HPDE6-E6E7 (cell line): ENCODE measurements around the gene MGMT.

Experiments
- DNase-seq: peaks from one replicate; pipeline ENCODE4 v3.0.0; 2011; ENCODE audit warnings: missing footprints; ENCODE audit errors: extremely low spot score

MGMT gene

GRCh38 chr10:129521161-129522025 is 54.4 kb downstream of the MGMT start:
- no peak for DNase-seq

DNA sequence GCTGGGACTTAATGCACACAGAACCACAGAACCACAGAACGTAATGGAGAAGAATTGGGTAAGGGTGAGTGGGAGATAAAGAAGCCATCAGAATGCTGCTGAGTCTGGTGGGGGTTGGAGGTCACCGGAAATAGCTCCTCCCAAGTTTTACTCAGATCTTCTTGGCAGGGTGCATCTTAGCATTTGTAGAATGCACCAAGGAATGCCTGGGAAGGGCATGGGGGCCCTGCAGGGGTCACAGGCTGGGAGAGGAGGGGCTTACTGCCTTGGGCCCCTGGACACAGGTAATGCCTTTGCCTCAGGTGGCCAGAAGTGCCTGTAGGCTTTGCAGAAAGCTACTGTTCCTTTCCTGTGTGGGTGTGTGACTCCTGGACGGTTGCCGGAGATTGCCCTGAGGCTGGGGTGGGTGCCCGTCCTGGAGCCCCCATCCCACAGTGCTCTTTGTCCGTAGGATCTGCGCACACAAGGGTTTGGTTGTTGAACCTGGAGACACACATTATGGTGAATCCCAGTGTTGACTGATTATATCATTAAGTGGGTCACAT is 55.1 kb downstream of the MGMT start:
- no peak for DNase-seq

- no peak for DNase-seq
Observed at GRCh38 chr10:129523031-129523722, 56.1 kb downstream of the MGMT start.

DNA sequence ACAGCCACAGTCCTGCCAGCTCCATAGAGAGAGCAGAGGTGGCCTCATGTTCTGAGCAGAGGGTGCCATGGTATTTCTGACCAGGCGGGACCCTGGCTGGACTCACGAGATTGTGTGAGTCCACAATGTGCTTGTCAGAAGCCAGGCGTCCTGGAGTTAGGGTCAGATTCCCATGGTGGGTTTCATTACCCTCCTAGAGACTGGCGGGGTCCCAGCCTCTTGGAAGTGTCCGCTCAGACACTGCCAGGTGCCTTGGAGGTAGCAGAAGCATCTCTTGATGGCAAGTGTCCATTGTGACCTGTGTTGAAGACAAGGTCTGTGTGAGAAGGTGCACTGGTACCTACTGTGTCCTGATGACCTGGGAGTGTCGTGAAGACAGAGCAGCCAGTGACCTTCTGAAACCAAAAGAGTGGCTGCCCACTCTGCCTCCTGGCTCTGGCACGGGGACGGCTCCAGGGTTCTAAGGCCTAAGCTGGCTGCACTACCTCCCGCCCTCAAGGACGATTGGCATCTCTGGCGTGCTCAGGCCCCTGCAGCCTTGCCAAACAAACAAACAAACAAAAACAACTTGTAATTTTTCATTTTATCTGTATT is 56.8 kb downstream of the MGMT start:
- no peak for DNase-seq

DNA sequence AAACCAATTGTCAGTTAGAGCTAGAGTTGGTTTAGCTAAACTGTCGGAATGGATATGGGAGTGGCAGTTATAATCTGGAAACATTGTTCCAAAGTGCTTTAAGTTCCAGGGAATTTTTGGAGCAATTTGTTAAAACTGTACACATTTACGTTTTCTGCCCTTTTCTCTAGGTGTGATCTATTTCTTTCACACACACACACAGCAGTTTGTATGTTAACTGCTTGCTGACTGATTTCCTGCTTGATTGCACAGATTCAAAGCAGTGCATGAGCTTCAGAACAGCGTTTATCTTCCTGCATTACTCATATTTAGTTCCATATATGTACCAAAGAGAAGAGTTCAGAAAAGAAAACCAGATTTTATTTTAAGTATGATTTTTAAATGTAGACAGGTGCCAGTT is 57.9 kb downstream of the MGMT start:
- DNase-seq = no peak

DNA sequence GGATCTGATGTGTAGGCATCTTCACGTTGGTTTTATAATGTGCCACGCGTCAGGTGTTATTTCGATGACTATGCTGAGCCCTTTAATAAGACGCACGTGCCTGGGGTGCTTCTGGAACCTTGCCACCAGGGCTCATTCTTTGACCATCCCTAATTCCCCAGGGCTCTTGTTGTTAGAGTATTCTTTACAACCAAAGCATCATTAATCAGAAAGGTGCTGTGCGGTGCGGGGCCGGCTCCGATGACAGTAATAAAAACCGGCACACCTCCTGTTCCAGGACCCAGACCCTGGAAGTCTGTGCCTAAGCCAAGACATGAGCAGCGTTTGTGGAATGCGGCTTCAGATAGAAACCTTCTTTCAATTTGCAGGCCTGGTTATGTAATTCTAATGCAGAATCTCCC is 58.4 kb downstream of the MGMT start:
- DNase-seq = no peak

GRCh38 chr10:129526943-129527342 is 59.9 kb downstream of the MGMT start:
- DNase-seq = no peak

DNA sequence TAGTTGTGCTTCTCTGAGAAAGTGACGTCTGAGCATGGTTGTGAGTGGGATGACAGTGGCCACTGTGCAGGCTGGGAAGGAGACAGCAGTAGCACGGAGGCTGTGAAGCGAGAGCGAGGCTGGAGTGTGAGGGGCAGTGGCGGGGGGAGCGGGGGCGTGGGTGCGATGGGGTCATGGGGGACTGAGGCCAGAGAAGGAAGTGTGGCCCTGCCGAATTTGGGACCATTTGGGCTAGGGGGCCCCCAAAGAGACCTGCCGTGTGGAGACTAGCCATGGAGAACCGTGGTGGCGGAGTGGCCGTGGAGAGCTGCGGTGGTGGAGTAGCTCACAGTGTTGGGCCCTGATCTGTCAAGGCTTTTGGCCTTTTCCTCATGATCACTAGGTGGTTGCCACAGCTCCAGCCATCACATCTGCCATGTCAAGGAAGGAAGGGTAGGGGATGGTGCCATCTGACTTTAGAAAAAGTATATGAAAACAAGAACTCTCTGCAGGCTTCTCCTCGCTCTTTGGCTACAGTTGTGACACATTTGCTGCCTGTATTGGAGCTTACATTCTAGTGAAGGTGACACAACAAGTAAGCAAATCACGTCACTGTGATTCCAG is 61.4 kb downstream of the MGMT start:
- no peak for DNase-seq

GRCh38 chr10:129530581-129530980 is 63.5 kb downstream of the MGMT start:
- no peak for DNase-seq

GRCh38 chr10:129531195-129531968 is 64.3 kb downstream of the MGMT start:
- no peak for DNase-seq

DNA sequence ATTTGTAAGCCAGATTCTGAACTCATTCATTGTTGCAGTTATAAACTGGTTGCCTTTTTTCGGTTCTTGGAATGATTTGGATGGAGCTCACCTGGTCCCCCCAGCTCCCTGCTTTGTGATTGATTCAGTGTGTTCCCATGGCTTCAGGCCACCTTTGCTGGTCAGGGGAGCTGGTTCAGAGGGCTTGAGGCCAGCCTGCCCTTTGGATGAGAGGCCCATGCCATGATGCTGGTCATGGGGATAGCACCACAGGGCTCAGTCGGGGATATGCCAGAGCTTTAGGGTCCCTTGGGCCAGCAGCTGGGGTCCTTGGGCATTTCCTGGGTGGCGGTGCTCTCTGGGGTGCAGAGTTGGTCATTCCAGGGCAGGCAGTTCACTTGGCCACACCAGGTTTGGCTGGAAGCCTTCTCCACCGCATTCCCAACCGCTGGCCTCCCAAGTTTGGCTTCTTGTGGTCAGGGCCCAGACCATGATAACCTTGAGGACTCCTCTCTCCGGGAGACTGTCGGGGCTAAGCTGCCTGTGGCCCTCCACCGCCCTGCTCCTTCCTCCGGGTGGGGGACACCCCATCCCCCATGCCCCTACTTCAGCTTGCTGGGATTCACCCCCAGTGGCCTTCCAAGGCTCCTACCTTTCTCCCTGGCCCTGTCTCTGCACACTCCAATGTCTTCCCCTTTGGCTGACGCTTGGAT is 65.1 kb downstream of the MGMT start:
- no peak for DNase-seq

- no peak for DNase-seq
Observed at GRCh38 chr10:129532838-129533237, 65.8 kb downstream of the MGMT start.

DNA sequence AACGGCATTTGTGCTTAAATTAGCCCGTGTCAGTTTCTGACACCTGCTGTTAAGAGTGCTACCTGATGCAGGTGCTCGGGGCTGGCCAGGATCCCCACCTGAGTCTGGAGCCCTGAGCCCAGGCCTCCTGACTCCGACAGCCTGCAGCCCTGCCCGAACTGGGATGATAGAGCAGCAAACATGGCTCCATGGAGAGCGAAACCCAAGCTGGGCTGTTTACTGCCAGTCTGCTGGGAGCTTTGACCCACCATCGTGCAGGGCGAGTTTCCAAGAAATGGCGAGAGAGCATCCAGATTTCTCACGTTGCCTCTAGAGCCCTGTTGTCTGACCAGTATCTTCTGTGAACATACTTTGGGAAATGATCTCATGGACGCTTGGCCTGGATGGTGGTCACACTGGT is 66.2 kb downstream of the MGMT start:
- no peak for DNase-seq

DNA sequence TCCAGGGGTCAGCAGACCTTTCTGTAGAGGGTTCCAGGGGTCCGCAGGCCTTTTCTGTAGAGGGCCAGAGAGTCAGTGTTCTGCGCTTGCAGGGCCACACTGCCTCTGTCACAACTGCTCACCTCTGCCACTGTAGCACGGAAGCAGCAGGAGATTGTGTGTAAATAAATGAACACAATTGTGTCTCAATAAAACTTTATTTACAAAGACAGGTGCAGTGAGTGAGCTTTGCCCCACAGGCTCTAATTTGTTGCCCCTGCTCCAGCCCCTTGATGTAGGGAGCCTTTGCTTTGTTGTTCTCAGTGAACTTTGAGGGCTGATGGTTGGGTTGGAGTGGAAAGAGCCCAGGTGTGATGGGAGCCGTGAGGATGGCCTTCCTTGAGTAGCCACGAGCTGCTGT is 67.8 kb downstream of the MGMT start:
- DNase-seq = no peak

DNA sequence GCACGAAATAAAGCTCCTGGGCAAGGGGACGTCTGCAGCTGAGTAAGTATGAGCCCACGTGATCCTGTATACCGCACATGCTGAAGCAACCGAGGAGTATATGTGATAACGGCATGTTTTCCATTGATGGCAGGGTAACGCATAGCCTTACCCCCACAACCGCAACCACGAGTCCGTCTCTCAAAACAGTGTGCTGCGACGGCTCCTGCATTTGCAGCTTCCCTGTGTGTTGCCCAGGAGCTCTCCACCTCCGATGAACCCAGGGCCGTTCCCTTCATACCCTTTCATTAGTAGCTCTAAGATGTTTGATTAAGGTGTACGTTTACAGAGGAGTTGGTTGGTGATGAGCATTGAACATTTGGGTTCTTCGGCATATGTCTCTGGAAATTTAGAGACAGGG is 69.3 kb downstream of the MGMT start:
- DNase-seq = no peak

GRCh38 chr10:129537151-129537550 is 70.1 kb downstream of the MGMT start:
- no peak for DNase-seq

DNA sequence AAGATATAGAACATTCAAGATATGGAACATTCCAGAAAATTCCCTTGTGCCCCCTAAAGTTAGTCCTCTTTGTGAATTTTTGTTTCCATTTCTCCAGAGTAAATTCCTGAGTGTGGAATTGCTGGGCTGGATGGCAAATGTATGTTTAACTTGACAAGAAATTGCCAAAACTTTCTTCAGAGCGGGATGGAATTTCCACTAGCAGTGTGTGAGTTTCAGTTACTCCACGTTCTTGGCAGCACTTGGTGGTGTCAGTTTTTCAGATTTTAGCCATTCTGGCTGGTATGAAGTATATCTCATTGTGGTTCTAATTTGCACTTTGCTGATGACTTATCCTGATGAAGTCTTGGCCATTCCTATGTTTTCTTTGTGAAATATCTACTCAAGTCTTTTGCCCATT is 71.2 kb downstream of the MGMT start:
- DNase-seq = no peak

DNA sequence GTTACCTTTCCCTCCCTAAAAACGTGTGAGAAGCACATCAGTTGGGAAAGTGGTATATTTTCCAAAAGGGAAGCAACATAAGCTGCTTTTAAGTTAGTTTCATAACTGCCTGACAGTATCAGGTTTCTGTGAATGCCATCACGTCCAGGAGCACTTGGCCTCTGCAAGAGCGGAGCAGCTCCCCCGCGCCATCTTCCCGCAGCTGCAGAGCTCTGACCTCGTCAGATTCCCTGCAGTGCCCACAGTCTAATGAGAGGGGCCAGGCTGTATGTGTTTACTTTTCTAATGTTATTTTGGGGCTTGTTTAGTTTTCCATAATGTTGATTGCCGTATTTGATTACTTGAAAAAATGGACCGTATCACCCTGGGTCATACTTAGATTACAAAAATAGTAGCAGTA is 74.2 kb downstream of the MGMT start:
- DNase-seq = no peak

DNA sequence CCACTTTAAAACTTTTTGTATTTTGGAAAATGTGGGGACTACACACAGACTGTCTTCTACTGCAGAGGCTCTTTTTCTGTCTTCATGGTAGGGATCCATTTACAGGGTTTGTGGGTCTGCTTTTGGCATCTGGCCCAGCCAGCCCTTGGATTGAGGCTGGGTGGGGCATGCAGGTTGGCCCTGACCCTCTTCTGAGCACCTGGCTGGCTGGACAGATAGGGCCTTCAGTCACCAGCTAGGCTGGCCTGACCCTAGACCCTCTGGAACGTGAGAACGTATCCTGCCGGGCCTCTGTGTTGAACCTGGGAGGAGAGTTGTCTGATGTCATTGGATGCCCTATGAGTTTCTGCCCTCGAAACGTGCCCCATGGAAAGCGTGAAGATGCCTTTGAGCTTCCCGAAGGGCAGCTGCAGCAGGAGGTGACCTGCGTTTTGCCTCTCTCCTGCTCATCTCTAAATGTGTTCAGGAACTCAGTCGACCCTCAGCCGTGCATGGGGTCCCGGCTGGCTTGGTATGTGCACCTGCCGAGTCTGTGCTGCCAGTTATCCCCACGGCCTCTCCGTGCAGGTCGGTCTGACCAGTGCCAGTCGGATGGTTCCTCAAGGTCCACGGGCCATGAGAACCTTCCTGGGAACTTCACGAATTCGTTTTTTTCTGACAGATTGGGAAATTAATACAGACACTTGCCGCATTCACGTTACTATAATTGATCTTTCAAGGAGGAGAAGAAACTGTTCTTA is 74.9 kb downstream of the MGMT start:
- no peak for DNase-seq

GRCh38 chr10:129542589-129542988 is 75.5 kb downstream of the MGMT start:
- DNase-seq = no peak
